Sigmoid colon (tissue), 7 donors: ENCODE measurements around the gene CYP46A1. TPM values are rescaled to one million over a fixed set of nuclear protein-coding genes. Genes with fewer than 3 reads are reported as not detected.

Experiments
- DNase-seq: peaks from one replicate; pipeline ENCODE4 v3.0.0-alpha.2; 2019
- H3K27ac ChIP-seq, 4 donors: fragments of 200-600 bp; sonication (generic); one replicate each; pipeline ENCODE4 v1.5.1; 2016 to 2019; ENCODE audit warnings: mild to moderate bottlenecking in 1 of 4
- H3K27me3 ChIP-seq, 3 donors: fragments of 200-600 bp; sonication (generic); one replicate each; pipeline ENCODE4 v1.5.1; 2019; ENCODE audit warnings: mild to moderate bottlenecking in 1 of 3
- H3K36me3 ChIP-seq, 4 donors: fragments of 200-600 bp; sonication (generic); one replicate each; pipeline ENCODE4 v1.5.1; 2016 to 2019
- H3K4me1 ChIP-seq, 4 donors: fragments of 200-600 bp; sonication (generic); one replicate each; pipeline ENCODE4 v1.5.1; 2017 to 2019
- H3K4me3 ChIP-seq, 4 donors: fragments of 200-600 bp; sonication (generic); one replicate each; pipeline ENCODE4 v1.5.1; 2017 to 2019; ENCODE audit warnings: mild to moderate bottlenecking in 2 of 4, moderate library complexity in 1 of 4
- H3K9me3 ChIP-seq, 4 donors: fragments of 200-600 bp in 3 of 4; sonication (generic) in 3 of 4; one replicate each; pipeline versions ENCODE4 v1.5.1 to v1.6.1; 2013 to 2019
- EP300 ChIP-seq, 4 donors: sonication (generic); formaldehyde crosslinking; IDR thresholded peaks; one replicate each; pipeline ENCODE4 v1.6.1; 2017; ENCODE audit warnings: antibody characterized with exemption in 4 of 4
- POLR2A ChIP-seq, 2 donors: fragments of 450-650 bp; IDR thresholded peaks; one replicate each; pipeline ENCODE4 v1.6.1; 2016; ENCODE audit warnings: antibody characterized with exemption in 2 of 2, mild to moderate bottlenecking in 2 of 2, moderate library complexity in 2 of 2
- POLR2AphosphoS5 ChIP-seq, 4 donors: sonication (generic); formaldehyde crosslinking; IDR thresholded peaks; one replicate each; pipeline ENCODE4 v1.6.1; 2017; ENCODE audit warnings: antibody characterized with exemption in 4 of 4
- WGBS, 2 donors: extraction: QIAGEN DNeasy Blood & Tissue Kit; methylation state at CpG; one replicate each; pipeline ENCODE4 v1.1.7; 2013; 5-methylcytosine and 5-hydroxymethylcytosine counted together
- intact Hi-C: fragments of 100-400 bp; cut with DNase I; formaldehyde crosslinking; loops from one replicate; pipeline ENCODE4 v1.15.1; 2023
- polyA plus RNA-seq, 3 donors: library from polyadenylated mRNA; stranded (reverse); fragments of 200-250 nt; gene quantifications; one replicate each; pipeline ENCODE4 v1.2.3, GENCODE V29; 2013
- total RNA-seq, 4 donors: library from RNA; depleted of rRNA; stranded (reverse); fragments of >200 nt; gene quantifications; one replicate each; pipeline ENCODE4 v1.1.0, GENCODE V29; 2016
- TF ChIP-seq, protein P1 (sequence below), 4 experiments: fragments of 450-650 bp in 3 of 4; fragments of 200-600 bp in 1 of 4; IDR thresholded peaks; one replicate each; pipeline ENCODE4 v1.5.1; 2016 to 2019; ENCODE audit warnings: antibody characterized with exemption in 4 of 4, mild to moderate bottlenecking in 3 of 4, moderate library complexity in 2 of 4
- donor health status: healthy with polysubstance abuse.
- donor health status: Bipolar disorder and iron deficiency.
- donor health status: healthy.

The CYP46A1 gene
- total and polyA plus RNA-seq, 7 donors, result under 0.01 to 2.0 (median 0.84) TPM; not detected in 1

- Histone ChIP-seq H3K4me1 (peaks cover 0 to 20% (median 12%) of the 10 kb centered on the region in 4 donors), H3K4me3 (no peak overlapping the region), H3K9me3 (no peaks in the 10 kb centered on the region), H3K27ac (no peak overlapping the region), H3K27me3 (no peaks in the 10 kb centered on the region), H3K36me3 (peaks cover 0 to 9% (median 0%) of the 10 kb centered on the region in 4 donors)
- intact Hi-C loops, result no loop called here
- WGBS, 2 donors, result 65 to 81% methylated on average over 9 of the region's 9 CpGs
- TF ChIP-seq POLR2A (IDR thresholded peaks at IDR 0.05), result no peak
- TF ChIP-seq, protein P1, sequence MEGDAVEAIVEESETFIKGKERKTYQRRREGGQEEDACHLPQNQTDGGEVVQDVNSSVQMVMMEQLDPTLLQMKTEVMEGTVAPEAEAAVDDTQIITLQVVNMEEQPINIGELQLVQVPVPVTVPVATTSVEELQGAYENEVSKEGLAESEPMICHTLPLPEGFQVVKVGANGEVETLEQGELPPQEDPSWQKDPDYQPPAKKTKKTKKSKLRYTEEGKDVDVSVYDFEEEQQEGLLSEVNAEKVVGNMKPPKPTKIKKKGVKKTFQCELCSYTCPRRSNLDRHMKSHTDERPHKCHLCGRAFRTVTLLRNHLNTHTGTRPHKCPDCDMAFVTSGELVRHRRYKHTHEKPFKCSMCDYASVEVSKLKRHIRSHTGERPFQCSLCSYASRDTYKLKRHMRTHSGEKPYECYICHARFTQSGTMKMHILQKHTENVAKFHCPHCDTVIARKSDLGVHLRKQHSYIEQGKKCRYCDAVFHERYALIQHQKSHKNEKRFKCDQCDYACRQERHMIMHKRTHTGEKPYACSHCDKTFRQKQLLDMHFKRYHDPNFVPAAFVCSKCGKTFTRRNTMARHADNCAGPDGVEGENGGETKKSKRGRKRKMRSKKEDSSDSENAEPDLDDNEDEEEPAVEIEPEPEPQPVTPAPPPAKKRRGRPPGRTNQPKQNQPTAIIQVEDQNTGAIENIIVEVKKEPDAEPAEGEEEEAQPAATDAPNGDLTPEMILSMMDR (IDR thresholded peaks at IDR 0.05), result no peak
- TF ChIP-seq EP300 (IDR thresholded peaks at IDR 0.05), result no peak
- TF ChIP-seq POLR2AphosphoS5 (IDR thresholded peaks at IDR 0.05), result no peak
- DNase-seq, result no peak
These were observed 33.9 kb upstream of the CYP46A1 start for GRCh38 chr14:99650189-99650588.

GRCh38 chr14:99651953-99652746 lies 31.9 kb upstream of the CYP46A1 start:
- no peak overlapping the region for H3K27ac ChIP-seq
- WGBS, 2 donors, result 88 to 93% methylated on average over 32 of the region's 32 CpGs

DNA sequence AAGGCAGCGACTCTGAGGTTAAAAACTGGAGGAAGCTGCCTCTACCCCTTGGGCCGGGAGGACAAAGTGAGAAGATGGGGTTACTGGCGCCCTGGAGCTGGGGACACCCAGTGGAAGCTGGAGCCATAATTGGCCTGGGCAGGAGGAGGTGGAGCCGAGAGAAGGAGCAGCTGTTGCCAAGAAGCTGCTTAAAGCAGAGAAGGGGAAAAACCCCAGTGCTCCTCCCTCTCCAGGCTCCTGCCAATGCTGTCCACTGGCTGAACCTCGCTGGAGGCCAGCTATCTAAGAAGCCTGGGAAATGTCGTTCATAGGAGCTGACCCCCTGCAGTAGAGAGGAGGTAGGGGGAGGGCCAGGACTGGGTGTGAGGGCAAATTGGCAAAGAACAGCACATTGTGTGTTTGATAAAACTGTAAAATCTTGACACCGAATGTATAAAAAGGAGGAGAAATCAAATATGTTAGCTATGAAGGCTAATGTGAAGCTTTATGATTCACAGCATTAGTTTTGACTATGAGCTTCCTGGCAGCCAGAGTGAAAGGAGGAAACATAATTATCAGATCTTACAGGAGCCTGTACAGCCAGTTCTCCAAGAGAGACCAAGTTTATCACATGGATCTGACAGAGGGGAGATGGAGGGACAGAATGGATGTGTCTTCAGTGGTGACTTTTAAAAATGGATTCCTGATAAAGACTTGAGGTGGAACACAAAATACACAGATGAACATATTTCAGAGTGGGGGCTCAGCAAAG lies 29.7 kb upstream of the CYP46A1 start:
- peak; percentile 90 for DNase-seq
- intact Hi-C loops, result no loop called here
- Histone ChIP-seq H3K4me3 (no peak overlapping the region), H3K9me3 (no peaks in the 10 kb centered on the region), H3K27me3 (peaks cover 0 to 5% (median 0%) of the 10 kb centered on the region in 3 donors), H3K4me1 (peaks cover 0 to 13% (median 1%) of the 10 kb centered on the region in 4 donors), H3K27ac (peak overlapping the region in 3 of 4 donors; percentile 36 to 59 (median 50)), H3K36me3 (peaks cover 0 to 9% (median 0%) of the 10 kb centered on the region in 4 donors)
- WGBS, 2 donors, result 10 to 41% methylated on average over 7 of the region's 7 CpGs
- TF ChIP-seq POLR2AphosphoS5 (IDR thresholded peaks at IDR 0.05) (peak in 2 of 4 donors; percentile 22 to 37), POLR2A (IDR thresholded peaks at IDR 0.05) (no peak)

More at GRCh38 chr14:99651953-99652746, 31.9 kb upstream of the CYP46A1 start:
- DNase-seq, result no peak
- Histone ChIP-seq H3K36me3 (peaks cover 0 to 9% (median 0%) of the 10 kb centered on the region in 4 donors), H3K4me1 (peaks cover 0 to 10% (median 1%) of the 10 kb centered on the region in 4 donors), H3K4me3 (no peak overlapping the region), H3K9me3 (no peaks in the 10 kb centered on the region), H3K27me3 (no peaks in the 10 kb centered on the region)
- TF ChIP-seq EP300 (IDR thresholded peaks at IDR 0.05) (no peak), POLR2A (IDR thresholded peaks at IDR 0.05) (no peak), POLR2AphosphoS5 (IDR thresholded peaks at IDR 0.05) (no peak)
- TF ChIP-seq, protein P1 (IDR thresholded peaks at IDR 0.05), result no peak
- intact Hi-C loops, result no loop called here

- WGBS, 2 donors, result 87 to 91% methylated on average over 4 of the region's 4 CpGs
- intact Hi-C loops, result no loop called here
- TF ChIP-seq POLR2A (IDR thresholded peaks at IDR 0.05) (no peak), POLR2AphosphoS5 (IDR thresholded peaks at IDR 0.05) (no peak)
- TF ChIP-seq, protein P1 (IDR thresholded peaks at IDR 0.05), result no peak
- H3K27me3 ChIP-seq, result peaks cover 0 to 7% (median 4%) of the 10 kb centered on the region in 3 donors
- no peaks in the 10 kb centered on the region for H3K9me3 ChIP-seq
- H3K4me1 ChIP-seq, result peaks cover 0 to 23% (median 9%) of the 10 kb centered on the region in 4 donors
- no peak overlapping the region for H3K4me3 ChIP-seq
- peaks cover 0 to 9% (median 0%) of the 10 kb centered on the region in 4 donors for H3K36me3 ChIP-seq
- no peak overlapping the region for H3K27ac ChIP-seq
- no peak for DNase-seq
These were observed 28.6 kb upstream of the CYP46A1 start for GRCh38 chr14:99655521-99655920.

DNA sequence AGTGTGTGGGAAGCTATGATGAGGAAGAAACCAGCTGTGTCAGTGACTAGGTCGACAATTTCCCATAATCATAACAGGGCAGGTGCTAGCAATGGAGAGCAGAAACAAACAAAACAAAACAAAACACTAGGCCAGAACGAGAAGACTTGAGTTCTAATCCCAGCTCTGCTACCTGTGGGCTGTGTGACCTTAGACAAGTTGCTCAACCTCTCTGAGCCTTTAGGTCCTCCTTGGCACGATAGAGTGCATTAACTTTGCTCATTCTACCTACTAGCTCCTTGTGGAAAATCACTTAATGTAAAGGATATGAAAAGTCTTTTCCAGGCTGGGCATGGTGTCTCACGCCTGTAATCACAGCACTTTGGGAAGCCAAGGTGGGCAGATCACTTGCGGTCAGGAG lies 27.9 kb upstream of the CYP46A1 start:
- peaks cover 0 to 12% (median 0%) of the 10 kb centered on the region in 4 donors for H3K36me3 ChIP-seq
- no peak for TF ChIP-seq POLR2AphosphoS5 (IDR thresholded peaks at IDR 0.05)
- TF ChIP-seq, protein P1 (IDR thresholded peaks at IDR 0.05), result no peak
- no peak for TF ChIP-seq POLR2A (IDR thresholded peaks at IDR 0.05)
- TF ChIP-seq EP300 (IDR thresholded peaks at IDR 0.05), result no peak
- H3K27me3 ChIP-seq, result peaks cover 0 to 7% (median 4%) of the 10 kb centered on the region in 3 donors
- no peak overlapping the region for H3K27ac ChIP-seq
- DNase-seq, result no peak
- peaks cover 0 to 23% (median 9%) of the 10 kb centered on the region in 4 donors for H3K4me1 ChIP-seq
- no peaks in the 10 kb centered on the region for H3K9me3 ChIP-seq
- 61 to 82% methylated on average over 5 of the region's 5 CpGs for WGBS, 2 donors
- intact Hi-C loops, result no loop called here
- H3K4me3 ChIP-seq, result no peak overlapping the region
